Hematopoietic multipotent progenitor cell (in vitro differentiated cells): Measurements from ENCODE around the gene ST6GALNAC3. TPM values are rescaled to one million over a fixed set of nuclear protein-coding genes. Genes with fewer than 3 reads are reported as not detected.

ENCODE experiments used
- DNase-seq, 3 donors: peaks; one replicate each; pipeline ENCODE4 v3.0.0-alpha.2; 2011 to 2015; ENCODE audit warnings: low read depth in 2 of 3, low spot score in 2 of 3
- total RNA-seq: library from RNA; depleted of rRNA; stranded (reverse); fragments of >200 nt; gene quantifications from one replicate; pipeline ENCODE4 v1.2.3, GENCODE V29; 2012

Gene ST6GALNAC3
- total RNA-seq, 1 donor: under 0.01 TPM

DNA sequence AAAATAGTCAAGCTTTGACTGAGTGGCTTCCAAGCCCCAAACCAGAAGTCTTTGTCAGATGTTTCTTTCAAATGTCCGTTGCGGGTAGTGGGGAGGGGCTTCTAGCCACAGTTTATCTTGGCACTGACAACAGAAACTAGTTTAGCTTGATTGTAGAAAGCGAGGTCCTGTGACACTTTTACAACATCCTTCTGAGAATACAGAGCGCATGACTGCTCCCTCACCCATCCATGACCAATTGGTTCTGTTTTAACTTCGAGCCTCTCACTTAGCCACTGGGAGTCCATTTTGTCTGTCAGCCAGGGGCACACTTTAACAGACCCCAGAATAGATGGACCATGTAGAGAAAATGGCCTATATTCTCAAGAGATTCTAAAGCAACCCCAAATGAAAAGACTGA is 593.5 kb downstream of the ST6GALNAC3 start:
- no peak for DNase-seq

DNA sequence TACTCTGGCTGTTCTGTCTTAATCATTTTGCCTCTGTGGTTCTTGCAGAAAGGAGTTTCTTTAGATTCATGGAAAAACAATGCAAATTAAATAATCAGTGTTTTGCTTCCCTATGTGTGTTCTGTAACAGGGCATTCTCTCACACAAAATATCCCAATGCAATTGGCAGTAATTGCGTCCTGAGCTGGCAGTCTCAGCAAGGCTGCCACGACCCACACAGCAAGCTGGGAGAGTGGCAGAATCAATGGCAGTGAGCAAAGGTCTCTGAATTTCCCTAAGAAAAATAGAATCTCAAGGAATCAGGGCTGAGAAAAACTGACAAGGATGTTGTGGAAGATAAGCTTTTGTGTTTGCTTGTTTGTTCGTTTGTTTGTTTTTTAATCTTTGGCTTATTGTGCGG is 594.6 kb downstream of the ST6GALNAC3 start:
- DNase-seq: no peak

DNA sequence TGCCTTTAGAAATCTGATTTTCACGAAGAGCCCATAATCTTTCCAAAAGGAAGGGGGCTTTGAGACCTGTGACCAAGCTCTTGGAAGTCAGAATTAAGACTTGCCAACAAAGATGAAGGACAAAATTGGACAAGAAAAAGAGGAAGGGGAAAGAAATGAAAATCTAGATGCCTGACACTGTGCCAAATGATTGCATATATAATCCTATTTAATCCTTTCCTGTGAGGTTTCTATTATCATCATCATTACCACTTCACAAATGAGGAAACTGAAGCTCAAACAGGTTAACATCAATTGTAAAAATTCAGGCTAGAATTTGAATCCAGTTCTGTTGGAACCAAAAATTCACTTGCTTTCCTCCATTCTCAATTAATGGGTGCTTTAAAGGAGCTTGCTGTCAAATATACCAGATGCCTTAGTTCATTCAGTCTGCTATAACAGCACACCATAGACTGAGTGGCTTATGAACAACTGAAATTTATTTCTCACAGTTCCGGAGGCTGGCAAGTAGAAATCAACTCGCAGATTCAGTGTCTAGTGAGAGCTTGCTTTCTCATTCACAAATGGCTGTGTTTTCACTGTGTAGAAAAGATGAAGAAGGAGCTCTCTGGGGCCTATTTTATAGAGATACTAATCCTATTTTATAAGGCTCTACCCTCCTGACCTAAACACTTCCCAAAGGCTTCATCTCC is 595.2 kb downstream of the ST6GALNAC3 start:
- DNase-seq: no peak

DNA sequence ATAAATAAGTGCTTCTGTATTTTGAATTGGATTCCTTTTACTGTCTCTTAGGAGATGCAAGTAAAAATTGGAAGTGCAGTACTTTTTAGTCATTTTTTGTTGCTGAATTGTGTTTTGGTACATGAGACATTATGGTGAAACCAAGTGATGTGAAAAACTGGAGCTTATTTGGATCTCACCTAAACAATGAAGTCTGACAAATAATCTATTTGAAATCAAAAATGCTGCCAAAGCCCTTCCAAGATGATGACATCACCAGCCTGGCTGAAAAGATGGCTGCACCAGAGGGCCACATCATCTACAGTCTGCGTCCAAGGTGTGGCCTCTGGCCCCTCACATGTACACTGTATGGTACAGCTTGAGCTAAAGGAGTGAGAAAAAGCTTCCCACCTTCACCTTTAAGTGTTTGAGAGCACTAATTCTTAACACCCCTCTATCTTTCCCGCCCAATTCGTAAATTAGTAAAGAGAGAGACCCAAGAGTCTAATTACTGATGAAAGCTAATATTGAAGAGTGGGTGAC is 600.2 kb downstream of the ST6GALNAC3 start:
- DNase-seq: no peak

DNA sequence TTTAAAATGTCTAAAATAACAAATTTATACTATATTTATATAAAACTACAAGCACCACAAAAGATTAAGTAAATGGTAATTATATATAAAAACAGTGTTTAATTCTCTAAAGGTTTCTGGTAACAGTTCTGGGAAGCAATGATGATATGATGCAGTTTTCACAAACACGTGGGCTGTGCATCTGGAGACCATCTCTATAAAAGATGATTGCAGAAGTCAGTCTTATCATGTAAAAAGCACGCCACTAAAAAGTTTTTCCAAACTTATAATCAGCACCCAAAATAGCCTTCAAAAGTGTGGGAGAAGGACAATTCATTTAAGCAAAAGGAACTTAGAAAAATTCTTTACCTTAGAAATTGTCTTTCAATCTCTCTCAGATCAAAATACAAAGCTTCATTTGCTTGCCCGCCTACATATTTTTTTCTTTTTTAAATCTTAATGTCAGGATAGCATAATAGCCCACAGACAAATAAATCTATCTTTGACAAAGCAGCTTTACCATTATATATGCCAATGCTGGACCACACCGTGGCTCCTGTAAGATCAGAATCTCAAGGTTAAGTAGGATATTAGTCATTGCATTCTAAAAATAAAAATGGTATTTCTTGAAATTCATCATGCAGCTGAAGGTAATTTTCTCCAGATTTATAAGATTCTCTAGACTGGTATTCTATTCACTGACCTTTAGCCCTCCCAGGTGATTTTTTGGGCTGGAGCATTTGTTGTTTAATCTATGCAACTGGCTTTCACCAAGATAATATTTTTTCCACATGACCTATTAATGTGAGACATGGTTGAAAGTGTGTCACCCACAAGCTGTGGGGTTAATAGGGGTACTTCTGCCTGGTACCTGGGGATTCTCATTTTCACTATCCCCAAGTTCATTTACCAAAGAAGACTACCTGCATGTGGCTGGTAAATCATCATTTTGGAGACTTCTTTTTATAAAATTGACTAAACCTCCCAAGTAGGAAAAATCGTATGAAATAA is 603.2 kb downstream of the ST6GALNAC3 start:
- no peak for DNase-seq

DNA sequence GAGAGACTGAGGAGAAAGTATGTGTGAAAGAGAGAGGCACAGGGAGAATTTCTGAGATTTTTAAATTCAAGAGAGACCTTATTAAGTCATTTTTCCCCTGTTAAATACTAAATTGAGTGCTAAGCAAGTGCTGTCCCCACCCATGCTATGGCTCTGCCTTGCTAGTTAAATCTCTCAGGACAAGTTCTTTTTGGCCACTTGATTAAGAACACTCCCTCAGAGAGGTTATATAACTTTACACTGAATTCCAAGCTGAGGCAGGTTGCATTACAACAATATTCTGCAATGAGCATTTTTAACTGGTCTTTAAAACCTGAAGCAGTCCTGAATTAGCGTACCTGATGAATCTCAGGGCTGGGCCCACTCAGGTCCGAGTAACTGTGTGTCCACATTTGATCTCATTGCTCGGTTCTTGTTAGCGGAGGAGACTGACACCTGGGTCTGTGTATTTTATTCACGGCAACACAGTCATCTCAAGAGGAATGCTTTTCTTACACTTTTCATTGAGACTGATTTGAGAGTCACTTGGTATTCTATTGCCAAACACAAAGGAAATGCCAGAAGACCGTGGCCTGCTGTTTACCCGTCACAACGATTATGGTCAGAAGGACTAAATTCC is 605.1 kb downstream of the ST6GALNAC3 start:
- DNase-seq: no peak

DNA sequence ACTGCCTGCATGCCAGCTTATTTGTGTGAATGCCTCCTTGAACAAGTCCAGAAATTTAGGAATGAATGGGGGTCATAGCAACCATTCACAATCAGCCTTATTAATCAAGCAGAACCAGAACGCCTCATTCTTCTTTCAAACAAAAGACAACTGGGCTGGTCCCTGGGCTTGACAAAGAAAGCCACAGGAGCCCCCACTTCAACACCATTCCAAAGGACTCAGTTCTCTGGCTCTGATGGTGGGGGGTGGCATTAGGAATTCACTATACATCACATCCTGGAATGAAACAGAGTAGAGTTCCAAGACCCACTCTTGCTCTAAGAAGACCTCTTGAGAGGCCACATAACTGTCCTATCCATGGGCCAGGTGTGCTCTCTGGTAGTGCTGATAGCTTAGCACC is 606.1 kb downstream of the ST6GALNAC3 start:
- DNase-seq: no peak

DNA sequence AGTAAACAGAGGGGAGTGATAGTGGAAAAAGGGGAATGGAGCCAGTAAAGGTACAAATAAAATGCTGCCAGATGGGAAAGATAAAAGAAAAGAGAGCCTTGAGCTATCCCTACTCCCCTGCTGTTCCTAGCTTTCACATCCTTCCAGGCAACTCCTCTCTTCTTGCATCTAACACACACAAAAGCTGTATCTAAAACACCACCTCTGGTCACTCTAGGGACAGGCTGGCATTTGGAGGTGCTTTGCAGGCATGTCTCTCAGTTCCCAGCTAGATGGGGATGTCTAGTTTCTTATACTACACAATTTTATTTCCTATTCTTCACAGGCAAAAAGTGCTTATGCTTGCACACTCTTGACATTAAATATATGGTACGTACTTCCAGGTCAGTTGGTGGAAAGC is 607.6 kb downstream of the ST6GALNAC3 start:
- no peak for DNase-seq

Other genes starting within 250 kb of the ST6GALNAC3 start
- not detected for gene ASB17, start 142.3 kb upstream of the ST6GALNAC3 start, total RNA-seq